GM18511 (cell line): ENCODE data around the gene SORT1.
"Not testable (repeated sequence)": the region's sequence is repeated elsewhere in the genome, so short reads cannot be mapped to it uniquely, and the experiment has no call there.

Experiments used
- ATAC-seq: cut with Tn5 transposase; IDR thresholded peaks from one replicate; pipeline ENCODE4 v1.9.1; 2021; ENCODE audit warnings: mild to moderate bottlenecking, moderate library complexity; ENCODE audit not compliant: unreplicated experiment

Gene SORT1

DNA sequence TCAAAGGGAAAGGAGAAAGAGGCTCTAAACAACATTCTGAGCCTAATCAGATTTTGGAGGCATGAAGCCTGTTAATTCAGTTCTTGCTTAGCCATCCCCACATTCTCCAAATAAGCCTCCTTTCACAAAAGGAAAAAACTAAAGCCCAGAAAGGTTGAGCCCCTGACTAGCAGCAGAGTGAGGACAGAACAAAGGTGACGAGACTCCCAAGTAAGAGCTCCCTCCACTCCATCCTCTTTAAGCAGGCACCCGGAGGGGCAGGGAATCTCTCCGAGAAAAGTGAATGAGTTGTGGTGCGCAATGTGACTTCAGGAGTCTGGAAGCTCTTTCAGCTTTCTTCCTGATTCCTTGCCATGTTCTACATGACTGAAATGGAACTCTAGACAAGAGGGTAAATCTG, 47.5 kb downstream of the SORT1 start:
- ATAC-seq: no peak

- ATAC-seq: no peak
Measured at GRCh38 chr1:109347511-109347910, 50.2 kb downstream of the SORT1 start.

- ATAC-seq: no peak
Measured at GRCh38 chr1:109341944-109342930, 55.5 kb downstream of the SORT1 start.

DNA sequence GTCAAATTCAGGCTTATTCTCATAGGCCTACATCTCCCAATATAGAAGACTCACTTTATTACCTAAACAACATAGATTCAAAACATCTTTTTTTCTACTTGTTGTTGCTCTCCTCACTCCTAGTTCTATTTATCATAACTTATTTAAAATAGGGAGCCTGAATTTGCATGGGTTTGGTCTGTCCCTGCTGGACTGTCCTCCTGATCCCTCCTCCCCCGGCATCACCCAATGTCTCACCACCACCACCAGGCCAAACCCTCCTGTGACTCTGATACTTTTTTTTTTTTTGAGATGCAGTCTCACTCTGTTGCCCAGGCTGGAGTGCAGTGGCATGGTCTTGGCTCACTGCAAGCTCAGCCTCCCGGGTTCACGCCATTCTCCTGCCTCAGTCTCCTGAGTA, 59.1 kb downstream of the SORT1 start:
- no peak for ATAC-seq

DNA sequence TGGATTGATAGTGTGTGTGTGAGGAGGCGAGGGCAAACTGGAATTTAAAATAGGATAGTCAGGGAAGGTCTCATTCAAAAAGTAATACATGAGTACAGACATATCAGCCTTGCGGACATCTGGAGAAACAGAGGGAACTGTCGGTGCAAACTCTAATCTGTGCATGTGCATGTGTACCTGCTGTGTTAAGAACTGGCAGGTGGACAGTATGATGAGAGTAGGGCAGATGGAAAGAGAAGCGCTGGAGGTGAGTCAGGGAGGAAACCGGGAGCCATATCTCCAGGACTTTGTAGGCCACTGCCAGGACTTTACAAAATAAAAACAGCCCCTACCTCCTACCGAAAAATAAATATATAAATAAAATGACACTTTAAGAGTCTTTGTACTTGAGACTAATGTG, 59.6 kb downstream of the SORT1 start:
- ATAC-seq: no peak

DNA sequence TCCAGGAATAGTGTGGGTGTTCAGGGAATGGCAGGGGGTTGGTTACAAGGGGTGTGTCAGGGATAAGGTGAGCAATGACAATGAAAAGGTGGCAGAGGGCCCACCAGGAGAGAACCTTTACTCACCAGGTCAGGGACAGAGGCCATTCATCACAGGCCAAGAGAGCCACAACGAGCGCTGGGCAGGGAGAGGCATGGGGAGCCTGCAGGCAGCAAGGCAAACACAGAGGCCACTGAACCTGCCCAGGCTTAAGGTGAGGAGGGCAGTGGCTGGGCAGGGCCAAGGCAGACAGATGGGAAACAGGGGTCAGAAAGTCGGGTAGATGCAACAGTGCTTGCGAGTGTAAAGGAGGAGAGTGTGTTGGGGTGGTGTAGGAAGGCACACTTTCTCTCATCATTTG, 62.6 kb downstream of the SORT1 start:
- no peak for ATAC-seq

- no peak for ATAC-seq
Measured at GRCh38 chr1:109331113-109331512, 66.6 kb downstream of the SORT1 start.

DNA sequence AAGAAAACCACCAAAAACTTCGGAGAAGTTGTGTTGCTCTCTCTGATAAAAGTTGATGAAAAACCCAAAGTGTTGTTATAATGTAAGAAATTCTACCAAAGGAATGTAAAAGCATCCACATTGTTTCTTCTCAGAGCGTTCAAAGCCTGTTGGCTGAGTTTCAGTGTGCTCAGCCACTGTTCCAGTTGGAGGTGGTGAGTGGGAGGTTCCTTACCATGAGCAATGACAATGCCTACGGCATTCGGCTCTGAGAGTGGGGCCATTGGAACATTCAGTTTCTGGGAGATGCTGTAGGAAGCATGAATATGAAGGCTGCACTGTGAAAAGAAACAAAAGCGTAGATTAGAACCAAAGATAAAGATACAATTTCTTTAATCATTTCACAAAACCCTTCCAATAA, 70.4 kb downstream of the SORT1 start:
- no peak for ATAC-seq

DNA sequence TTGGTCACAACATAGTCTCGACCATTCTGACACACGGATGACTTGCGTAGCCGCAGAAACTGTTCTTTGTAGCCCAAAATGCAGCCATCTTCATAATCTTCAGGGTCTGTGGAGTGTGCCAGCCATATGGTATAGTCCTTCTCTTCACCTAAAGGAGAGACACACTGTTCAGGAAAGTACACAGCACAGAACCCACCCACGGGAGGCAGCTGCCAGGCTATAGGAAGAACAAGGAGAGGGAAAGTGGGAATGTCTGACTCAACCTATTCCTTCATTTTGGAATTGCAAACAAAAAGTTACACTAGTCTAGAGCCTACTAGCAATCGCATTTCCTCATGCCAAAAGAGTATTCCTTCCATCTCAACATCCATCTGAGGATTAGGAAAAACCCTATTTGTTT, 74.7 kb downstream of the SORT1 start:
- no peak for ATAC-seq

GRCh38 chr1:109319114-109319513, 78.6 kb downstream of the SORT1 start:
- no peak for ATAC-seq

DNA sequence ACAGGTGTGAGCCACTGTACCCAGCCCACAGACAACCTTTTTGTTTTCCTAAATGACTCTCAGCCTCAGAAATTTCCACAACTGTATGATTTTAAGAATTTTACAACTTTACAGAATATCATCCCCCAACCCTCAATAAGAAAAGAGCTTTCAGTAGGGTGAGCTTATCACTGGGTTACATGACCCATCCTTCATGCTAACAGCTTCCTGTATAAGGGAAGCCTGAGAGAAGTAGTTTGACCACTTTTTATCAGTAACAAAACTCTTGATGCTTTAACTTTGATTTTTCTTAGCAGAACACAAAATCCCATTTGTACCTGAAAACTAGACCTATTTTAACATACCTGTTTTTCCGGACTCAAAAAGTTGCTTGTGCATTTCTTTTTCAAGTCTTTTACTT, 81.2 kb downstream of the SORT1 start:
- ATAC-seq: no peak

DNA sequence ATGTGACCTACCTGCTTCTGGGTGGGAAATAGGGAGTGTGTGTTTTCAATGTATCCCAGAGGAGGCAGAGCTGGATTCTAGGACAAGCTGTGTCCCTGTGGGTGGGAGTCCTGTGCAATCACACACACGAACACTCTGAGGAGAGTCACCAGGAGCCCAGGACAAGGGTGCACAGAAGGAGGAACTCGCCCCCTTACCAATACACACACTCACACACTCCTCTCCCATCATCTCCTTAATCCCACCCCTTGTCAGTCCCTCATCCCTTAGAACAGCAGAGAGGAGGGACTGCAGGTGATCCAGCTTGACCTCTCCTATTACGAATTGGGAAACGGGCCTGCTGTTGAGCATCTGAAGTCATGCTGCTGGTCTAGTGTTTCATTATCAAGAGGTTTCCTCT, 82.4 kb downstream of the SORT1 start:
- no peak for ATAC-seq

GRCh38 chr1:109314795-109315194, 82.9 kb downstream of the SORT1 start:
- no peak for ATAC-seq

DNA sequence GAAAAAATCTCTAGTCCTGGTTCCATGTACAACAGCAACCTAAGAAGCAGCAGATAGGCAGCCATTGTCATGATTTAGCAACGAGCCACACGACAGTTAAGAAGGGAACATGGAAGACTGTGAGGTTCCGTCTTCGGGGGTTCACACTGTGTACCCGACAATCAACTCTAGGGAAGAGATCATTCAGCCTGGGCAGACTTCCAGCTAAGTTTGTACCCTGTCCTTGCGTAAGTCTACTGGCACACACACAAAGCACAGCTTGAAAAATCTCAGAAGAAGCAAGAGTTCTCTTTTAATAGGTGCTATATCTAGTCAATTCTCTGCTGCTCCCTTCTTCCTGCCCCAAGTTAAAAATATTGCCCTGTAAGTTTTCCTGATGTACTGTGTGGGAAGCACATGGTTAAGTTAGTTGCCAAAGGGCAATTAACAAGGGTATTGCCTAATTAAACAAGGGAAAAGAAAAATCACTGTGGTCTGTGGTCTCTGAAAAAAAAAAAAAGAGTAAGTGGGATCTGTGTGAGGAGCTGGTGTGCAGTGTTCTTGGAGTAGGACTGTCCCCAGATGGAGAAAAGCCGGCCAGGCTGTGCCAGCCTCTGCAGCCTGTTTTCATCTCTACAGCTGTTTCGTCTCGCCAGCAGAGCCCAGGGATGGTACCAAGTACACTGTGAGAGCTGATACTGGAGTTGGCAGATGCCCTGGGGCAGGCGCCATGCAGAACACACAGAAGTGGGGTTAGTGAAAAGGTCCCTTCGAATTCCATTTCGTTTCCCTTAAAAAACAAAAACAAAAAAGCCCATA, 84.5 kb downstream of the SORT1 start:
- no peak for ATAC-seq

- no peak for ATAC-seq
Measured at GRCh38 chr1:109312246-109312645, 85.5 kb downstream of the SORT1 start.

DNA sequence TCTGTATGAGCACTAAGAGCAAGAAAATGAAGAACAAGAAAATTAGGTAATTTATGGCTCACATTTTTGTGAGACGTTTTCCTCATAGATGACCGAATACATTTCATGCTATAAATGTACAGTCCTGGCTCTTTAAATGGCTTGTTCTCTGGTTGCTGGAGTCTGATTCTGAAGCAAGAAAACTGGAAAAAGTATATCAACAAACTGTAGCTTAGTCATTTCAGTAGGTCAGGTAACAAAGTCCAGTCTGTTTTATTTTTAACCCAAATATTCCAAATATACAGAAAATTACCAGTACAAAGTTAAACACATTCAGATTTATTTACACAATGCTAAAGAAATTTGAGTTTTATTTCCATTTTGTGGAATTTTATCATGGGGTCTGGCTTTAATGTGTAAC, 88.4 kb downstream of the SORT1 start:
- ATAC-seq: no peak

GRCh38 chr1:109307274-109308021, 90.3 kb downstream of the SORT1 start:
- no peak for ATAC-seq

GRCh38 chr1:109306832-109307273, 90.9 kb downstream of the SORT1 start, which contains the start of gene MYBPHL:
Gene MYBPHL, minus strand, starts transcription at chr1:109307011. Its CDS starts 20 bp downstream, at chr1:109306991.
- ATAC-seq: no peak

GRCh38 chr1:109305991-109306390, 91.7 kb downstream of the SORT1 start:
- ATAC-seq: not testable (repeated sequence)

DNA sequence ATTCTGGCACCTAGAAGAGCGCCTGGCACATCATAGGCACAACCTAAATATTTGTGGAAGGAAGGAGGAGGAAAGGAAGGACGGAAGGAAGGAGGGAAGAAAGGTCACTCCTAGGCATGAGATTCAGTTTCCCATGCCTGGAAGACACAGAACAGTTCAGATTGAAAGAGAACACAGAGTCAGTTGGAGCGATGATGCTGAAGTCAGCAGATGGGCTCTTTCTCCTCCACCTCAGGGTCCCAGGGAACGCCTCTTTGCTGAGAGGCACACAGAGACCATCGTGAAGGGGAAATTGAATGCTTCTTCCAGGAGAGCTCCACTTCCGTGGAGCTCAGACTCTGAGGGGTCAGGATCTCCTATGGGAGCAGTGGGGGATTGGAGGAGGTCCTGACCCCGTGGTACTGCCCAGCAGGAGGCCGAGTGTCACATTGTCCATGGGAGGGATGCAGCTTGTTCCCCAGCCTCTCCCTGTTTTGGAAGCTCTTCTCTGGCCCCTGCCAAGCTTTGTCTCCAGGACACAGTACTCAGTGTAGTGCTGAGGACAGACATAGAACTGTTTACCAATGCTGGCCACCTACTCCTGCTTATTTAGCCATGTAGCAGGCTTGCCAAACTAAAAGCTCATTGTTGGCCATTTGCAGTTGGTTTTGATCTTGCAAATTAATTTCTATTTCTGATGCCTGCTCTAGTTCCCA, 93.3 kb downstream of the SORT1 start:
- no peak for ATAC-seq
